ENCODE measurements around the gene OFD1.

GRCh38 chrX:13690836-13691235 is 43.7 kb upstream of the OFD1 start:
- TF ChIP-seq CTCF (IDR thresholded peaks at IDR 0.05; ENCODE audit: low read depth, low read length) (no peak), EZH2phosphoT487 (IDR thresholded peaks at IDR 0.05; ENCODE audit: low read depth) (no peak)
